ENCODE measurements around the gene BMP5.

Gene BMP5

DNA sequence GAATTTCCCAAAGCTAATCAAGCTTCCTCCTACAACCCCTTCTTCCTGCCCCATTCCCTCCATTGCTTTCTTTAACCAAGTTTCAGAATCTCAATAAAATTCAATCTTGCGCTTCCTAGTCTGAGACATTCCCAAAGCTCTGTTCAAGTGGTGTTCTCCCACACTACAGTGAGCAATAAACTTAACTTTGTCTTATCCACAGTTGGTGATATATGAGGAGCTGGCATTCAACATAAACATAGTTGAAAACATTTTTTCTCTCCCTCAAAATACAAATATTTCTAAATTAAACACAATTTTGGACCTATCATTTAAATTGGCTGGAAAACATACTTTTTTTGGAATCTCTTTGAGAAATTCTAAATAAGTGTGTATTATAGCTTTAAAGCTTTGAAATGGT lies 166.7 kb downstream of the BMP5 start:
- no peak for DNase-seq (ENCODE audit: low spot score)

DNA sequence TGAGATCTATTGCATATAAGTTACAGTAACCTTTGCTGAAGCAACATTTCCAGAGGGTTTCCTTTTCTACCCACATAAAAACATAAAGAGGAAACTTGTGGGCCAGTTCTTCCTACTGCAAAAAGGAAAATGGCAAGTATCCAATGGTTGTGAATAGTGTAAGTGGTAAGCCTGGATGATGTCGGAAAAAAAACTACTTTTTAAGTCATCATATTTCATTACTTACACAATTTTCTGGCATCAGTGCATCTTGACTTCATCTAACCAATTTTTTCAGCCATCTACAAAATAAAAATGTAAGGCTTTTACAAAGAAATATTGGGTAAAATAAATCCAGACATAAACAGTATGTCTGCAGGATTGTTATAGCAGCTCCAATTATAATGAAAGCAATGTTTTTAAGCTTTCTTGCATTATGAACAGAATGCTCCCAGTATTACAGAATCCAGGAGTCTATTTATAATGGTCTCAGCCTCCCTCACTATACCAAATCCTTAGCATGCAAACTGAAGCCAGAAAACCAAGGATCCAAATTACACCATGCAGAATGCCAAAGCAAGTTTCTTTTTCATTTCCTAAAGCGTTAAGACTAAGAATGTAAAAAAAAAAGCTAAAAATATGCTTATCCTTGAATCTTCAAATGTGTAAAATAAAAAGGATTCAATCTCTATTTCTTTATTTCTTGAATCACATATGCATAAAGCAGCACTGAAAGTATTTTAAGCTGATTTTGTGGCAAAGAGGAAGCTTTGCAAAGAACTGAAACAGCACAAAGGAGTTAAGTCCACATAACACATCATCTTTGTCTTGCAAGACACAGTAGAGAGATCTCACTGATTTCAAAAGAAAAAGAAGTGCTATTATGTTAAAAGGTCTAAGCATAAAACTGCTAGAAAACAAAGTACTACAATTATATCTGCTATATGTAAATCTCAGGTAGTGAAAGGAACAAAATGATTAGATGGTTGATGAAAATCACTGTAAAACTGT lies 169.6 kb downstream of the BMP5 start:
- DNase-seq (ENCODE audit: low spot score): no peak

DNA sequence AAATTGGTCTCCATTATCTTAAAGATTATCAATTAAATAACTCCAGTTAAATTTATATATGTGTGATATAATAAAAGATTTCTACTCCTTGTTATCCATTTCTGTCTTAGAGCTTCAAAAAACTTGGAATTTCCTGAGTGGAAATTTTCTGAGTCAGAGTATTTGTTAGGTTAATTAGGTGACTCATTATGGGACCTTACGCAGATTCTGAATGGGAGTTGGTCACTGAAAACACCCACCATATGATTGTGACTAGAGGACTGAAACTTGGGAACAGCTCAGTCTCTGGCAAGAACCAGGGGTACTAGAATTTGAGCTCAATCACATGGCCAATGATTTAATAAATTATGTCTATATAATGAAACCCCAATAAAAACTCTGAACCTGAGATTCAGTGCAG lies 171.0 kb downstream of the BMP5 start:
- DNase-seq (ENCODE audit: low spot score): no peak
